GM23248 (cell line): Measurements from ENCODE around the gene GPR132. TPM values are rescaled to one million over a fixed set of nuclear protein-coding genes. Genes with fewer than 3 reads are reported as not detected.
"Not testable (repeated sequence)": the region's sequence is repeated elsewhere in the genome, so short reads cannot be mapped to it uniquely, and the experiment has no call there.

Experiments used
- DNase-seq: peaks from one replicate; pipeline ENCODE4 v3.0.0-alpha.2; 2015
- H2AFZ ChIP-seq: fragments of 200-600 bp; sonication (generic); 2 replicates; pipeline ENCODE4 v1.6.1; 2016; ENCODE audit warnings: antibody characterized with exemption
- H3F3A ChIP-seq: fragments of 200-600 bp; sonication (generic); 2 replicates; pipeline ENCODE4 v1.6.1; 2016; ENCODE audit warnings: mild to moderate bottlenecking, antibody characterized with exemption, mixed run types; ENCODE audit not compliant: insufficient read depth
- H3K27ac ChIP-seq: fragments of 200-600 bp; sonication (generic); 2 replicates; pipeline ENCODE4 v1.5.1; 2016; ENCODE audit warnings: mild to moderate bottlenecking
- H3K27me3 ChIP-seq: fragments of 200-600 bp; sonication (generic); replicated peaks from 2 replicates; pipeline ENCODE4 v1.6.1; 2016; ENCODE audit warnings: mild to moderate bottlenecking; ENCODE audit not compliant: insufficient read depth
- H3K36me3 ChIP-seq: fragments of 200-600 bp; sonication (generic); 2 replicates; pipeline ENCODE4 v1.6.1; 2016; ENCODE audit warnings: low read depth, mild to moderate bottlenecking
- H3K4me1 ChIP-seq: fragments of 200-600 bp; sonication (generic); 2 replicates; pipeline ENCODE4 v1.6.1; 2016; ENCODE audit warnings: mild to moderate bottlenecking; ENCODE audit not compliant: insufficient read depth
- H3K4me2 ChIP-seq: fragments of 200-600 bp; sonication (generic); one replicate; pipeline ENCODE4 v1.6.1; 2016; ENCODE audit warnings: mild to moderate bottlenecking; ENCODE audit not compliant: unreplicated experiment
- H3K4me3 ChIP-seq: fragments of 200-600 bp; sonication (generic); 2 replicates; pipeline ENCODE4 v1.5.1; 2016; ENCODE audit warnings: mild to moderate bottlenecking
- H3K79me2 ChIP-seq: fragments of 200-600 bp; sonication (generic); 2 replicates; pipeline ENCODE4 v1.6.1; 2016; ENCODE audit warnings: mild to moderate bottlenecking; ENCODE audit not compliant: insufficient read depth
- H3K9ac ChIP-seq: fragments of 200-600 bp; sonication (generic); 2 replicates; pipeline ENCODE4 v1.6.1; 2016; ENCODE audit warnings: mild to moderate bottlenecking
- H3K9me2 ChIP-seq: fragments of 200-600 bp; sonication (generic); 2 replicates; pipeline ENCODE4 v1.6.1; 2016; ENCODE audit warnings: mixed run types, mild to moderate bottlenecking, moderate library complexity; ENCODE audit not compliant: insufficient read depth
- H3K9me3 ChIP-seq: fragments of 200-600 bp; sonication (generic); one replicate; pipeline ENCODE4 v1.6.1; 2017; ENCODE audit warnings: low read depth
- H4K20me1 ChIP-seq: fragments of 200-600 bp; sonication (generic); 2 replicates; pipeline ENCODE4 v1.6.0; 2016; ENCODE audit not compliant: insufficient read depth
- EZH2 ChIP-seq: fragments of 200-600 bp; sonication (generic); IDR thresholded peaks from 2 replicates; pipeline ENCODE4 v1.6.1; 2018; ENCODE audit warnings: antibody characterized with exemption, mild to moderate bottlenecking; ENCODE audit not compliant: insufficient read depth, poor library complexity, severe bottlenecking
- EZH2phosphoT487 ChIP-seq: fragments of 200-600 bp; sonication (generic); IDR thresholded peaks from 2 replicates; pipeline ENCODE4 v1.6.1; 2018; ENCODE audit warnings: antibody characterized with exemption, moderate library complexity, mild to moderate bottlenecking, low read depth; ENCODE audit not compliant: insufficient read depth
- WGBS, 2 experiments: methylation state at CpG; one replicate each; pipeline ENCODE4 v1.1.6; 2015 to 2017; ENCODE audit warnings: low lambda C conversion rate in 2 of 2, low coverage in 1 of 2; ENCODE audit errors: missing lambda C conversion rate in 2 of 2; 5-methylcytosine and 5-hydroxymethylcytosine counted together
- in situ Hi-C: fragments of 300-500 bp; cut with MboI; formaldehyde crosslinking; loops from 2 replicates; pipeline ENCODE4 v1.15.0; 2020
- polyA plus RNA-seq: library from polyadenylated mRNA; unstranded; fragments of >200 nt; fragmentation: Nextera tagmentation; extraction: Ambion mirVana; gene quantifications from 2 replicates; pipeline ENCODE4 v1.2.1, GENCODE V29; 2016
- total RNA-seq: library from RNA; depleted of rRNA; stranded (reverse); fragments of >200 nt; shearing (Covaris generic); gene quantifications from 2 replicates; pipeline ENCODE4 v1.2.3, GENCODE V29; 2014

The GPR132 gene
- total and polyA plus RNA-seq, 2 experiments from 2014 or later = not detected

GRCh38 chr14:105083926-105084685 lies 18.9 kb upstream of the GPR132 start:
- in situ Hi-C loops = no loop called here
- Histone ChIP-seq H3K9me3 (no peaks in the 10 kb centered on the region), H3K27ac (no peak overlapping the region)

GRCh38 chr14:105082703-105083102 lies 17.5 kb upstream of the GPR132 start:
- no peaks in the 10 kb centered on the region for H3K9me3 ChIP-seq
- TF ChIP-seq EZH2phosphoT487 (no peak), EZH2 (no peak)
- whole genome bisulfite sequencing, 2 experiments = 100% methylated on average over 1 of the region's 1 CpG; no CpG with 5 or more reads in 1 of the 2 experiments
- no peak overlapping the region for H3K27ac ChIP-seq
- H3K4me3 ChIP-seq = no peak overlapping the region
- no peak overlapping the region for H3K4me2 ChIP-seq
- H3F3A ChIP-seq = no peaks in the 10 kb centered on the region
- H2AFZ ChIP-seq = no peak overlapping the region
- no peaks in the 10 kb centered on the region for H3K9me2 ChIP-seq
- no peaks in the 10 kb centered on the region for H3K4me1 ChIP-seq
- in situ Hi-C loops = no loop called here
- H4K20me1 ChIP-seq = no peaks in the 10 kb centered on the region
- no peaks in the 10 kb centered on the region for H3K79me2 ChIP-seq
- no peak for DNase-seq
- no peaks in the 10 kb centered on the region for H3K36me3 ChIP-seq
- H3K9ac ChIP-seq = no peak overlapping the region
- no peaks in the 10 kb centered on the region for H3K27me3 ChIP-seq

More at GRCh38 chr14:105083926-105084685, 18.9 kb upstream of the GPR132 start:
- H3F3A ChIP-seq = peaks cover 5% of the 10 kb centered on the region; the same call in 1 of the 2 replicates
- no peak overlapping the region for H3K9ac ChIP-seq
- no peak for TF ChIP-seq EZH2phosphoT487
- TF ChIP-seq EZH2 = no peak
- DNase-seq = no peak
- H2AFZ ChIP-seq = no peak overlapping the region
- H3K4me3 ChIP-seq = no peak overlapping the region
- 63 to 67% methylated on average over 4 of the region's 4 CpGs for WGBS, 2 experiments
- H3K36me3 ChIP-seq = no peaks in the 10 kb centered on the region
- peaks cover 11% of the 10 kb centered on the region for H3K4me1 ChIP-seq
- H4K20me1 ChIP-seq = no peaks in the 10 kb centered on the region
- no peak overlapping the region for H3K4me2 ChIP-seq
- no peaks in the 10 kb centered on the region for H3K79me2 ChIP-seq
- no peaks in the 10 kb centered on the region for H3K27me3 ChIP-seq
- H3K9me2 ChIP-seq = no peaks in the 10 kb centered on the region

- H3K4me2 ChIP-seq, DNase-seq, in situ Hi-C loops, H3K9me2 ChIP-seq, H3K9ac ChIP-seq, H3K36me3 ChIP-seq, H3K27ac ChIP-seq, H3K79me2 ChIP-seq, H3K9me3 ChIP-seq, H2AFZ ChIP-seq, H3K4me1 ChIP-seq, H4K20me1 ChIP-seq, H3K27me3 ChIP-seq, H3F3A ChIP-seq, H3K4me3 ChIP-seq: not testable (repeated sequence)
- 82 to 85% methylated on average over 8 of the region's 8 CpGs for WGBS, 2 experiments
Measured at GRCh38 chr14:105081473-105081872, 16.2 kb upstream of the GPR132 start.

DNA sequence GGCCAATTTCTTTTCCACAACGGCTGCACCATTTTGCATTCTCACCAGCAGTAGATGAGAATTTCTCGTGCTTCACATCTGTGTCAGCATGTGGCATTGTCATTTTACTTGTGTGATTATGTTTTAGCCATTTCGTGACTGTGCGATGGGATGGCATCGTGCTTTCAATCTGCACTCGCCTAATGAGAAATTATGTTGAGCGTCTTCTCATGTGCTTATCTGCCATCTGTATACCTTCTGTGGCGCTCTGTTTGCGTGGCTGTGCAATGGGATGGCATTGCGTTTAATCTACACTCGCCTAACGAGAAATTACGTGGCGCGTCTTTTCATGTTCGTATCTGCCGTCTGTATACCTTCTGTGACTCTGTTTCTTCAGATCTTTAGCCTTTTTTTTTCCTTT lies 14.9 kb upstream of the GPR132 start:
- no peak overlapping the region for H3K4me3 ChIP-seq
- no peak overlapping the region for H2AFZ ChIP-seq
- DNase-seq = no peak
- WGBS, 2 experiments = 76 to 82% methylated on average over 17 of the region's 17 CpGs
- H3K27me3 ChIP-seq = no peaks in the 10 kb centered on the region
- no peaks in the 10 kb centered on the region for H3K9me2 ChIP-seq
- H3K79me2 ChIP-seq = no peaks in the 10 kb centered on the region
- in situ Hi-C loops = no loop called here
- H3K36me3 ChIP-seq = no peaks in the 10 kb centered on the region
- no peak overlapping the region for H3K4me2 ChIP-seq
- H4K20me1 ChIP-seq = no peaks in the 10 kb centered on the region
- H3F3A ChIP-seq = no peaks in the 10 kb centered on the region
- H3K4me1 ChIP-seq = 0 out of 2 replicates have a peak, but pooled peaks cover 4% of the 10 kb centered on the region
- TF ChIP-seq EZH2phosphoT487 (no peak), EZH2 (no peak)
- H3K9ac ChIP-seq = no peak overlapping the region
- no peak overlapping the region for H3K27ac ChIP-seq
- H3K9me3 ChIP-seq = no peaks in the 10 kb centered on the region
